GM23248 (cell line): ENCODE results near the gene NTRK2.

Source experiments
- EZH2 ChIP-seq: fragments of 200-600 bp; sonication (generic); IDR thresholded peaks from 2 replicates; pipeline ENCODE4 v1.6.1; 2018; ENCODE audit warnings: antibody characterized with exemption, mild to moderate bottlenecking; ENCODE audit not compliant: insufficient read depth, poor library complexity, severe bottlenecking
- EZH2phosphoT487 ChIP-seq: fragments of 200-600 bp; sonication (generic); IDR thresholded peaks from 2 replicates; pipeline ENCODE4 v1.6.1; 2018; ENCODE audit warnings: antibody characterized with exemption, moderate library complexity, mild to moderate bottlenecking, low read depth; ENCODE audit not compliant: insufficient read depth

DNA sequence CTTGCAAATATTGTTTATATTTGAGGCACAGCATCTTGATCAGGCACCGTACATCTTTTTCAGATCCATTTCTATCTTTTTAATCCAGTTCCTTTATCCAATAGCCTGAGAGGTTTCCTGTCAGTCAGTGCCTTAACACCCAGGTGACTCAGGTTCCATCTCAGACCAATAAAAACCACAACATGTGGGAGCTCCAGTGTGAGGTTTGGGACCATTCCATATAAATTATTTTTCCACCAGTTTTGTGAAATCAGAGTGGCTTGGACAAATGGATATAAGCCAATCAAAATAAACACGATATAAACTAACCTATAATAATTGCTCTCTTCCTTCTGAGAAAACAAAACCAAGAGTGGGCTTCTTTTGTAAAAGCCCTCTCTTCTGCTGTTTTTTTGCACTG lies 351.3 kb downstream of the NTRK2 start:
- TF ChIP-seq EZH2phosphoT487 (no peak), EZH2 (no peak)
